Osteoblast (primary cell): ENCODE data around the gene RPA1. TPM values are rescaled to one million over a fixed set of nuclear protein-coding genes. Genes with fewer than 3 reads are reported as not detected.

Experiments used
- DNase-seq: peaks from one replicate; pipeline ENCODE4 v3.0.0; 2011; ENCODE audit warnings: low spot score, mixed read lengths; ENCODE audit not compliant: insufficient read length; ENCODE audit errors: missing footprints
- H2AFZ ChIP-seq: 2 replicates; pipeline ENCODE4 v1.6.0; 2011; ENCODE audit warnings: mild to moderate bottlenecking, low read length
- H3K27ac ChIP-seq: 2 replicates; pipeline ENCODE4 v1.5.1; 2011; ENCODE audit warnings: mild to moderate bottlenecking, low read depth, low read length, moderate library complexity
- H3K27me3 ChIP-seq: 2 replicates; pipeline ENCODE4 v1.6.0; 2012; ENCODE audit warnings: mild to moderate bottlenecking, control low read depth, inconsistent platforms, low read length, moderate library complexity; ENCODE audit not compliant: insufficient read depth
- H3K36me3 ChIP-seq: 2 replicates; pipeline ENCODE4 v1.5.1; 2011; ENCODE audit warnings: mild to moderate bottlenecking, low read length, control low read depth, moderate library complexity; ENCODE audit not compliant: insufficient read depth
- H3K4me1 ChIP-seq: 2 replicates; pipeline ENCODE4 v1.5.1; 2011; ENCODE audit warnings: mild to moderate bottlenecking, low read length, control low read depth, moderate library complexity; ENCODE audit not compliant: insufficient read depth
- H3K4me2 ChIP-seq: 2 replicates; pipeline ENCODE4 v1.6.0; 2011; ENCODE audit warnings: mild to moderate bottlenecking, low read length; ENCODE audit not compliant: insufficient read depth
- H3K4me3 ChIP-seq: fragments of 200-600 bp; sonication (generic); 3 replicates; pipeline ENCODE4 v1.5.1; 2012; ENCODE audit warnings: mild to moderate bottlenecking, low read length, inconsistent platforms; ENCODE audit not compliant: insufficient read depth
- H3K79me2 ChIP-seq: 2 replicates; pipeline ENCODE4 v1.6.0; 2012; ENCODE audit warnings: mild to moderate bottlenecking, low read length, control low read depth, inconsistent platforms; ENCODE audit not compliant: insufficient read depth
- H3K9me3 ChIP-seq: 2 replicates; pipeline ENCODE4 v1.5.1; 2011; ENCODE audit warnings: low read depth, low read length, control low read depth
- H4K20me1 ChIP-seq: 2 replicates; pipeline ENCODE4 v1.6.0; 2012; ENCODE audit warnings: mild to moderate bottlenecking, low read length, control low read depth; ENCODE audit not compliant: insufficient read depth
- total RNA-seq: library from RNA; depleted of rRNA; stranded (reverse); fragments of >200 nt; gene quantifications from 2 replicates; pipeline ENCODE4 v1.2.3, GENCODE V29; 2012
- TF ChIP-seq, protein P1 (sequence below): IDR thresholded peaks from 2 replicates; pipeline ENCODE4 v1.5.1; 2011; ENCODE audit warnings: mild to moderate bottlenecking, low read depth, low read length, moderate library complexity; ENCODE audit errors: extremely low read depth

RPA1 gene
- total RNA-seq, 1 donor = 14.8 TPM

DNA sequence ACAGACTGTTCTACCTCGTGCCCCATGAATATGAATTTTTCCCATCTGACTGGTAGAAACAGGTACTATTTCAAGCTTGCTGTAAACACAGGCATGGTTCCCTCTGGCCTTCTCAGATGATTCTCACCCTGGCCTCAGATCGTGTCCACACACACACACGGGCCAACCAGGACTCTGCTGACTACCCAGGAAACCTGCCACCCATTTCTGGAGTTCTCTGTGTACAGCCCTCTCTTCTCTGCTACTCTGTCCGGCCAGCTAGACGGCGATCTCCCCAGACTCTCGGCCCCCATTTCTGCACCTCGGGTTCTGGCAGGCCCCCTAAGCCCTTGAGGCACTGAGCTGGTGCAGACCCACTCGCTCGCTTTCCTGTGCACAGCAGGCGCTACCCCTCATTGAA lies 31.2 kb downstream of the RPA1 start:
- H3K9me3 ChIP-seq = no peaks in the 10 kb centered on the region
- DNase-seq = peak; percentile 53
- no peak overlapping the region for H3K27ac ChIP-seq
- H3K4me3 ChIP-seq = no peak overlapping the region
- H3K36me3 ChIP-seq = no peaks in the 10 kb centered on the region
- H4K20me1 ChIP-seq = no peaks in the 10 kb centered on the region
- H3K27me3 ChIP-seq = no peaks in the 10 kb centered on the region
- H3K4me2 ChIP-seq = no peak overlapping the region
- TF ChIP-seq, protein P1, sequence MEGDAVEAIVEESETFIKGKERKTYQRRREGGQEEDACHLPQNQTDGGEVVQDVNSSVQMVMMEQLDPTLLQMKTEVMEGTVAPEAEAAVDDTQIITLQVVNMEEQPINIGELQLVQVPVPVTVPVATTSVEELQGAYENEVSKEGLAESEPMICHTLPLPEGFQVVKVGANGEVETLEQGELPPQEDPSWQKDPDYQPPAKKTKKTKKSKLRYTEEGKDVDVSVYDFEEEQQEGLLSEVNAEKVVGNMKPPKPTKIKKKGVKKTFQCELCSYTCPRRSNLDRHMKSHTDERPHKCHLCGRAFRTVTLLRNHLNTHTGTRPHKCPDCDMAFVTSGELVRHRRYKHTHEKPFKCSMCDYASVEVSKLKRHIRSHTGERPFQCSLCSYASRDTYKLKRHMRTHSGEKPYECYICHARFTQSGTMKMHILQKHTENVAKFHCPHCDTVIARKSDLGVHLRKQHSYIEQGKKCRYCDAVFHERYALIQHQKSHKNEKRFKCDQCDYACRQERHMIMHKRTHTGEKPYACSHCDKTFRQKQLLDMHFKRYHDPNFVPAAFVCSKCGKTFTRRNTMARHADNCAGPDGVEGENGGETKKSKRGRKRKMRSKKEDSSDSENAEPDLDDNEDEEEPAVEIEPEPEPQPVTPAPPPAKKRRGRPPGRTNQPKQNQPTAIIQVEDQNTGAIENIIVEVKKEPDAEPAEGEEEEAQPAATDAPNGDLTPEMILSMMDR = no peak
- no peak overlapping the region for H2AFZ ChIP-seq
- no peaks in the 10 kb centered on the region for H3K79me2 ChIP-seq
- no peaks in the 10 kb centered on the region for H3K4me1 ChIP-seq

DNA sequence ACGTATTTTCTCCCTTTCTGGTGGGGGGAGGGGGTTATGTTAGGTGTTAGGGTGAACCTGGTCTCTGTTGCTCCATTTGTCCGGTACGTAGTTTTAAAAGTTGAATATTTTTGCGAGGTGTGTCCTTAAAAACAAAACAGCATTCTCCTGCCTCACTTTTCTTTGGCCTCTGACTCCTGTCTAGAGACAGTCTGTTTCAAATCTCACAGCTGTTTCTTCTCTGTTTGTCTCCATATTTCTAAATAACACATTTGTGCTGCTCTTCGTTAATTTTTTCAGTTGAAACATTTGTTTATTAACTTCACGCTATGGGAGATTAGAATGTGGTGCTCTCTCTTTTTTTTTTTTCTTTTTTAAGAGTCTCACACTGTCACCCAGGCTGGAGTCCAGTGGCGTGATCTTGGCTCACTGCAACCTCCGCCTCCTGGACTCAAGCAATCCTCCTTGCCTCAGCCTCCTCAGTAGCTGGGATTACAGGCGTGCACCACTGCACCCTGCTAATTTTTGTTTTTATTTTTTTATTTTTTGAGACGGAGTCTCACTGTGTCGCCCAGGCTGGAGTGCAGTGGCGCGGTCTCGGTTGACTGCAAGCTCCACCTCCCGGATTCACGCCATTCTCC lies 31.7 kb downstream of the RPA1 start:
- TF ChIP-seq, protein P1 = no peak
- no peak for DNase-seq

DNA sequence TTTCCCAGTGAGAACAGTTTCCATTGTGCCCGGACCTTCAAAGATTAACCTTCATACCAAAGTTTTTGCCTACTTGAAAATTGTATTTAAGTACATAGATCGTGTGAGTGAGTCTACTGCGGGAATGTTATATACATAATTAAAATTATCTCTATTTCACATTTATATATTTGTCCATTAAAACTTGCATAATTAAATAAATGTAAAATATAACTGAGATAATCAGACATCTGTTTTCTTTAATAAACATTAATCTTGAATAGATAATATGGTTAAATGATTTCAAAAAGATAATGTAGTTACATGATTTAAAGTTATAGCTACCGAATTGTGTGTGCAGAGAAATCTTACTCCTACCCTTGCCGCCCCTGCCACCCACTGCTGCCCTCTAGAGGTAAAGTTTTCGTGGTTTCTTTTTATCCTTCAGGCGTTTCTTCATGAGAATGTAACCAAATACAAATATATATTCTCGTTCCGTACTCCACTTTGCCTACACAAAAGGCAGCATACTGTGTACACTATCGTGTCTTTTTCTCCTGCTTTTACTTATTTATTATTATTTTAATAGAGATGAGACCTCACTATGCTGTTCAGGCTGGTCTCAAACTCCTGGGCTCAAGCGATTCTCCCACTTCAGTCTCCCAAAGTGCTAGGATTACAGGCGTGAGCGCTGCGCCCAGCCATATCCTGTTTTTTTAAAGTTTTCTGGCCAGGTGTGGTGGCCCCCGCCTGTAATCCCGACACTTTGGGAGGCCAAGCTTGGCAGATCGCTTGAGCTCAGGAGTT lies 35.6 kb downstream of the RPA1 start:
- Histone ChIP-seq H3K36me3 (no peaks in the 10 kb centered on the region), H3K9me3 (no peaks in the 10 kb centered on the region)

More for the DNA sequence above, 31.7 kb downstream of the RPA1 start:
- no peaks in the 10 kb centered on the region for H3K9me3 ChIP-seq
- no peak overlapping the region for H3K27ac ChIP-seq
- no peaks in the 10 kb centered on the region for H3K79me2 ChIP-seq
- no peak overlapping the region for H2AFZ ChIP-seq
- no peaks in the 10 kb centered on the region for H3K4me1 ChIP-seq
- no peaks in the 10 kb centered on the region for H3K27me3 ChIP-seq
- H3K4me3 ChIP-seq = no peak overlapping the region
- no peak overlapping the region for H3K4me2 ChIP-seq
- no peaks in the 10 kb centered on the region for H3K36me3 ChIP-seq
- H4K20me1 ChIP-seq = no peaks in the 10 kb centered on the region

DNA sequence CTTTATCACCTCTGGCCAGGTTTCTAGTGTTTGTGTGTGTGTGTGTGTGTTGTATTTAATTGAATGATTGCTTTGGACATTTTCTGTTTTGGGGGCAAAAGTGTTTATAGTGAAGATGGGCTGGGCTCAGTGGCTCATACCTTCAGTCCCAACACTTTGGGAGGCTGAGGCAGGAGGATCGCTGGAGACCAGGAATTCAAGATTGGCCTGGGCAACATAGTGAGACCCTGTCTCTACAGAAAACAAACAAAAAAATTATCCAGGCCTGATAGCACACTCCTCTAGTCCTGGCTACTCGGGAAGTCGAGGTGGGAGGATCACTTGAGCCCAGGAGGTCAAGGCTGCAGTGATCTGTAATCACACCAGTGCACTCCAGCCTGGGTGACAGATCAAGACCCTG lies 37.5 kb downstream of the RPA1 start:
- Histone ChIP-seq H3K27me3 (no peaks in the 10 kb centered on the region), H3K79me2 (no peaks in the 10 kb centered on the region), H3K4me2 (no peak overlapping the region), H3K4me1 (no peaks in the 10 kb centered on the region), H2AFZ (no peak overlapping the region), H4K20me1 (no peaks in the 10 kb centered on the region), H3K36me3 (peaks cover 5% of the 10 kb centered on the region), H3K9me3 (no peaks in the 10 kb centered on the region), H3K27ac (no peak overlapping the region), H3K4me3 (no peak overlapping the region)
- TF ChIP-seq, protein P1 = no peak
- no peak for DNase-seq

More for the DNA sequence above, 35.6 kb downstream of the RPA1 start:
- no peaks in the 10 kb centered on the region for H3K27me3 ChIP-seq
- no peaks in the 10 kb centered on the region for H3K79me2 ChIP-seq
- TF ChIP-seq, protein P1 = peak; percentile 66
- no peak overlapping the region for H3K4me2 ChIP-seq
- no peak overlapping the region for H2AFZ ChIP-seq
- no peaks in the 10 kb centered on the region for H4K20me1 ChIP-seq
- no peak overlapping the region for H3K4me3 ChIP-seq
- H3K4me1 ChIP-seq = no peaks in the 10 kb centered on the region
- H3K27ac ChIP-seq = no peak overlapping the region
- DNase-seq = peak; percentile 66
